Transverse colon (tissue), 4 donors: Measurements from ENCODE around the gene HES7.

Experiments
- POLR2A ChIP-seq: fragments of 450-650 bp; IDR thresholded peaks from one replicate; pipeline ENCODE4 v1.6.1; 2016; ENCODE audit warnings: antibody characterized with exemption, mild to moderate bottlenecking, moderate library complexity
- POLR2AphosphoS5 ChIP-seq, 3 donors: sonication (generic); formaldehyde crosslinking; IDR thresholded peaks; one replicate each; pipeline ENCODE4 v1.6.1; 2016; ENCODE audit warnings: antibody characterized with exemption in 3 of 3
- TF ChIP-seq, protein P1 (sequence below), 5 experiments: fragments of 200-600 bp in 3 of 5; fragments of 450-650 bp in 2 of 5; sonication (generic) in 3 of 5; IDR thresholded peaks; 1 replicate in 2 of 5; 2 replicates in 3 of 5; pipeline ENCODE4 v1.5.1; 2016 to 2017; ENCODE audit warnings: antibody characterized with exemption in 5 of 5, inconsistent platforms in 3 of 5, mild to moderate bottlenecking in 2 of 5, moderate library complexity in 1 of 5

DNA sequence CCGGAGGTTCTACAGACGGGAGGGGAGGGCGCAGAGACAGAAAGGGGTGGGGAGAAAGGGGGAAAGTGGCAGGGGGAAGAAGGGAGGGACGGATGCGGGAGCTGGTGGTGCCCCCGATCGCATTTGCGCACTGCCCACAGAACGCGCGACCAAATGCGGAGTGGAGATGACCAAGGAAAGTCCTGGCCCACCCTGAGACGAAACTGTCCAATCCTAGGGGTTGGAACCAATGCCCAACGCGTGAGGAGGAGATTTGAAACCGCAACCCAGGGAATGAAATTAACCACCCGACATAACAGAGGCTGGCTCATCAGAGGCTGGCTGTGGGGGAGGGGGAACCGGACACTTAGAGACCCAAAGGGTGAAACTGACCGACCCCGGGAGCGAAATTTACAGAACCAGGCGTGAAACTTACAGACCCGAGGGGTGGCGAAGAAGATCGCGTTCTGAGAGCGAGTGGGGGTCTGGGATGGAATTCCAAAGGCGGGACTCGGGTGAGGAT is 1.4 kb downstream of the HES7 start:
- TF ChIP-seq, protein P1, sequence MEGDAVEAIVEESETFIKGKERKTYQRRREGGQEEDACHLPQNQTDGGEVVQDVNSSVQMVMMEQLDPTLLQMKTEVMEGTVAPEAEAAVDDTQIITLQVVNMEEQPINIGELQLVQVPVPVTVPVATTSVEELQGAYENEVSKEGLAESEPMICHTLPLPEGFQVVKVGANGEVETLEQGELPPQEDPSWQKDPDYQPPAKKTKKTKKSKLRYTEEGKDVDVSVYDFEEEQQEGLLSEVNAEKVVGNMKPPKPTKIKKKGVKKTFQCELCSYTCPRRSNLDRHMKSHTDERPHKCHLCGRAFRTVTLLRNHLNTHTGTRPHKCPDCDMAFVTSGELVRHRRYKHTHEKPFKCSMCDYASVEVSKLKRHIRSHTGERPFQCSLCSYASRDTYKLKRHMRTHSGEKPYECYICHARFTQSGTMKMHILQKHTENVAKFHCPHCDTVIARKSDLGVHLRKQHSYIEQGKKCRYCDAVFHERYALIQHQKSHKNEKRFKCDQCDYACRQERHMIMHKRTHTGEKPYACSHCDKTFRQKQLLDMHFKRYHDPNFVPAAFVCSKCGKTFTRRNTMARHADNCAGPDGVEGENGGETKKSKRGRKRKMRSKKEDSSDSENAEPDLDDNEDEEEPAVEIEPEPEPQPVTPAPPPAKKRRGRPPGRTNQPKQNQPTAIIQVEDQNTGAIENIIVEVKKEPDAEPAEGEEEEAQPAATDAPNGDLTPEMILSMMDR (IDR thresholded peaks at IDR 0.05) = no peak
- TF ChIP-seq POLR2AphosphoS5 (IDR thresholded peaks at IDR 0.05) = no peak
- TF ChIP-seq POLR2A = no peak
